ENCODE measurements around the gene PRRC2B.

The PRRC2B gene

GRCh38 chr9:131467214-131467935 lies 73.5 kb downstream of the PRRC2B start:
- Histone ChIP-seq H3K4me3 (ENCODE audit: low read length) (no peak overlapping the region), H4K20me1 (ENCODE audit: insufficient read depth, low read length) (peaks cover 9% of the 10 kb centered on the region), H3K27me3 (ENCODE audit: low read depth, low read length) (no peaks in the 10 kb centered on the region), H3K79me2 (ENCODE audit: low read length) (peaks cover 35% of the 10 kb centered on the region), H3K9ac (ENCODE audit: low read length) (no peak overlapping the region), H3K27ac (ENCODE audit: low read length) (no peak overlapping the region), H2AFZ (ENCODE audit: low read depth, low read length) (no peak overlapping the region), H3K36me3 (replicated peaks; ENCODE audit: low read depth, low read length) (peaks cover 65% of the 10 kb centered on the region), H3K4me1 (ENCODE audit: low read length) (no peaks in the 10 kb centered on the region), H3K4me2 (ENCODE audit: low read length) (no peak overlapping the region), H3K9me3 (ENCODE audit: insufficient read depth, low read length) (no peaks in the 10 kb centered on the region)
- TF ChIP-seq EZH2phosphoT487 (IDR thresholded peaks at IDR 0.05; ENCODE audit: low read depth) (no peak), CTCF (IDR thresholded peaks at IDR 0.05; ENCODE audit: low read depth, low read length) (no peak)

DNA sequence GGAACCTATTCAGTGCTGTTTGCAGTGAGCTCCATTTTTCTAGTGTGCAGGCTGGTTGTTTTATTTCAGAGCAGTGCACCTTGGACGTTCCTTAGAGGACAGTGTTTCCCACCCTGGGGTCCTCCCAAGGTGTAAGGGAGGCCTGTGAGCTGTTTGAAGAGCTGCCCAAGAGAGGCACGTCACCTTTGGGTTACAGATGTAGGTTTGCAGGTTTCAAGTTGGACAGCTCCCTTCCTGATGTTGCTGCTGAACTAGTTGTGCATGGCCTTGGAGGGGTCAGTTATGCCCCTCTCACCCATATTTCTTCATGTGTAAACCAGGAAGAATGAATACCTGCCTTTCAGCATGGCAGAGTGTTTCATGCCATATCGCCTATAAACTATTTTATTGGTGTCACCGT lies 74.1 kb downstream of the PRRC2B start:
- H3K79me2 ChIP-seq (ENCODE audit: low read length) = peaks cover 37% of the 10 kb centered on the region
- no peak overlapping the region for H2AFZ ChIP-seq (ENCODE audit: low read depth, low read length)
- H3K27ac ChIP-seq (ENCODE audit: low read length) = no peak overlapping the region
- peaks cover 67% of the 10 kb centered on the region for H3K36me3 ChIP-seq (replicated peaks; ENCODE audit: low read depth, low read length)
- no peak overlapping the region for H3K9ac ChIP-seq (ENCODE audit: low read length)
- no peak overlapping the region for H3K4me3 ChIP-seq (ENCODE audit: low read length)
- no peaks in the 10 kb centered on the region for H3K27me3 ChIP-seq (ENCODE audit: low read depth, low read length)
- peaks cover 11% of the 10 kb centered on the region for H4K20me1 ChIP-seq (ENCODE audit: insufficient read depth, low read length)
- H3K9me3 ChIP-seq (ENCODE audit: insufficient read depth, low read length) = no peaks in the 10 kb centered on the region
- TF ChIP-seq CTCF (IDR thresholded peaks at IDR 0.05; ENCODE audit: low read depth, low read length) = no peak
- H3K4me1 ChIP-seq (ENCODE audit: low read length) = no peaks in the 10 kb centered on the region
- no peak overlapping the region for H3K4me2 ChIP-seq (ENCODE audit: low read length)

DNA sequence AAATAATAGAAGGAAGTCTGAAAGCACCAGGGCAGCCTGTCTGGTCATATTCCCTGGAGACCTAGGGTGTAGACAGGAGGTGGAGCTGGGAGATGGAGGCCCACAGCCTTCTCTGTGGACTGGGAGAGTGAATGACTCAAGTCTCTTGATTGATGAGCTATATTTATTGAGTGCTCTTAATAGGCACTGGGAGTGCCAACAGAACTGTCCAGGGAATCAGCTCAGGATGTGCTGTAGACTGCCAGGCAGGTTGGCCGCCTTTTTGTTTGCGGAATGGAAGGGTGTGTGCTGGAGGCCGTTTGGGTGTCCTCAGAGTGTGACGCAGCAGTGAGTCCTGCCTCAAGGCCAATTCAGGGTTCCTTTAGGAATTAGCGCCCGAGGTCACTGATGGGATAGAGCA lies 75.5 kb downstream of the PRRC2B start:
- H3K79me2 ChIP-seq (ENCODE audit: low read length) = peaks cover 38% of the 10 kb centered on the region
- peaks cover 73% of the 10 kb centered on the region for H3K36me3 ChIP-seq (replicated peaks; ENCODE audit: low read depth, low read length)

DNA sequence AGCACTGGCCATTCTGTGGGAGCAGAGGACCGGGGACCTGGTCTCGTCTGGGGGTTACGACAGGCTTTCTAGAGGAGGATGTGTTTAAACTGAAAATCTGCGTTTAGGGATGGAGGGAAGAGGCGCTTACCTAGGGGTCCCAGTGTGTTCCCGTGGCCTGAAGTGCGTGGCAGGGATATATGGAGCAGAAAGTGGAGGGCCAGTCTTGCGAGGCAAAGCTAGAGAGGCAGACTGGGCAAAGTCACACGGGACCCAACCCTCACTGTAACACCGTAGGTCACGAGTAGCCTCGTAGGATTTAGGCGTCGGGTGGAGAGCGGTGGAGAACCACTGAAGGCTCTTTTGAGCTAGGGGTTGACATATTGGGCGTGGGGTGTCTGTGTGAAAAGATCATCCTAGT lies 76.1 kb downstream of the PRRC2B start:
- H3K9me3 ChIP-seq (ENCODE audit: insufficient read depth, low read length) = no peaks in the 10 kb centered on the region
- peaks cover 11% of the 10 kb centered on the region for H4K20me1 ChIP-seq (ENCODE audit: insufficient read depth, low read length)
- peaks cover 38% of the 10 kb centered on the region for H3K79me2 ChIP-seq (ENCODE audit: low read length)
- H3K27me3 ChIP-seq (ENCODE audit: low read depth, low read length) = no peaks in the 10 kb centered on the region
- no peaks in the 10 kb centered on the region for H3K4me1 ChIP-seq (ENCODE audit: low read length)
- no peak overlapping the region for H2AFZ ChIP-seq (ENCODE audit: low read depth, low read length)
- H3K27ac ChIP-seq (ENCODE audit: low read length) = no peak overlapping the region
- no peak for TF ChIP-seq CTCF (IDR thresholded peaks at IDR 0.05; ENCODE audit: low read depth, low read length)
- TF ChIP-seq EZH2phosphoT487 (IDR thresholded peaks at IDR 0.05; ENCODE audit: low read depth) = no peak
- H3K4me3 ChIP-seq (ENCODE audit: low read length) = no peak overlapping the region
- H3K4me2 ChIP-seq (ENCODE audit: low read length) = no peak overlapping the region
- H3K36me3 ChIP-seq (replicated peaks; ENCODE audit: low read depth, low read length) = peaks cover 73% of the 10 kb centered on the region
- no peak overlapping the region for H3K9ac ChIP-seq (ENCODE audit: low read length)

More for the DNA sequence above, 75.5 kb downstream of the PRRC2B start:
- TF ChIP-seq CTCF (IDR thresholded peaks at IDR 0.05; ENCODE audit: low read depth, low read length) (no peak), EZH2phosphoT487 (IDR thresholded peaks at IDR 0.05; ENCODE audit: low read depth) (no peak)
- Histone ChIP-seq H3K9me3 (ENCODE audit: insufficient read depth, low read length) (no peaks in the 10 kb centered on the region), H4K20me1 (ENCODE audit: insufficient read depth, low read length) (peaks cover 11% of the 10 kb centered on the region), H3K9ac (ENCODE audit: low read length) (no peak overlapping the region), H2AFZ (ENCODE audit: low read depth, low read length) (no peak overlapping the region), H3K4me2 (ENCODE audit: low read length) (no peak overlapping the region), H3K4me3 (ENCODE audit: low read length) (no peak overlapping the region), H3K27ac (ENCODE audit: low read length) (no peak overlapping the region), H3K4me1 (ENCODE audit: low read length) (no peaks in the 10 kb centered on the region), H3K27me3 (ENCODE audit: low read depth, low read length) (no peaks in the 10 kb centered on the region)
